ENCODE data around the gene CAMK2A. TPM values are rescaled to one million over a fixed set of nuclear protein-coding genes. Genes with fewer than 3 reads are reported as not detected.

The CAMK2A gene
- total and polyA plus RNA-seq, 11 donors: 3.2 to 26.0 (median 15.2) TPM

DNA sequence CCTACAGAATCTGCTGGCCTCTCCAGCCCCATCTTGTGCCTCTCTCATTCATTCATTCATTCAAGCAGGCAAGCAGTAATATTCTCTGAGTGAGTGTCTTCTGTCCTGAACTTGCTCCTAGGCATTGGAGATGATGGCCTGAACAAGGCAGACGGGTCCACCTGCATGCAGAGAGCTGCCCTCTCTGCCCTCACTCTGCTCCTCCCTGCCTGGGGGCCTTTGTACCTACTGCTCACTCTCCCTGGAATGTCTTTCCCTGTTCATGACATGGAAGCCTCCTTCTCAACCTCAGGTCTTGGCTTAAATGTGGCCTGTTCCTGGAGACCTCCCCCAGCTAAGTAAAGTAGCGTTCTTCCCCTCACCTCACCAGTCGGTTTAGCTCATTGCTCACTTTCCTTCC lies 116.4 kb downstream of the CAMK2A start:
- H3K27ac ChIP-seq: no peak overlapping the region
- peaks cover 0 to 16% (median 0%) of the 10 kb centered on the region in 12 donors for H3K4me1 ChIP-seq
- no peak for DNase-seq
- WGBS, 4 donors: 85 to 96% (median 88%) methylated on average over 3 of the region's 3 CpGs
- no peaks in the 10 kb centered on the region for H3K9me3 ChIP-seq
- intact Hi-C loops (cut with DNase I): no loop called here
- H3K27me3 ChIP-seq: peaks cover 0 to 20% (median 0%) of the 10 kb centered on the region in 9 donors
- no peak for ATAC-seq
- no peak overlapping the region for H3K4me3 ChIP-seq
- TF ChIP-seq POLR2A (IDR thresholded peaks at IDR 0.05) (no peak), CTCF (IDR thresholded peaks at IDR 0.05) (no peak)
- H3K36me3 ChIP-seq: no peaks in the 10 kb centered on the region

- WGBS, 4 donors: 84 to 90% (median 87%) methylated on average over 4 of the region's 4 CpGs
- no peaks in the 10 kb centered on the region for H3K36me3 ChIP-seq
- no peak for DNase-seq
- H3K9me3 ChIP-seq: no peaks in the 10 kb centered on the region
- TF ChIP-seq POLR2A (IDR thresholded peaks at IDR 0.05): no peak
- TF ChIP-seq CTCF (IDR thresholded peaks at IDR 0.05): no peak
- H3K27ac ChIP-seq: no peak overlapping the region
- intact Hi-C loops (cut with DNase I): no loop called here
- H3K4me3 ChIP-seq: no peak overlapping the region
- no peak for ATAC-seq
- peaks cover 0 to 16% (median 0%) of the 10 kb centered on the region in 12 donors for H3K4me1 ChIP-seq
- H3K27me3 ChIP-seq: peaks cover 0 to 26% (median under 1%) of the 10 kb centered on the region in 9 donors
Measured at GRCh38 chr5:150172556-150172955, 117.0 kb downstream of the CAMK2A start.

- intact Hi-C loops (cut with DNase I): no loop called here
- Histone ChIP-seq H3K4me3 (no peak overlapping the region), H3K27ac (no peak overlapping the region), H3K4me1 (peaks cover 0 to 16% (median 1%) of the 10 kb centered on the region in 12 donors), H3K36me3 (no peaks in the 10 kb centered on the region), H3K27me3 (peaks cover 0 to 30% (median 4%) of the 10 kb centered on the region in 9 donors), H3K9me3 (no peaks in the 10 kb centered on the region)
- ATAC-seq (no peak), DNase-seq (no peak)
- no peak for TF ChIP-seq CTCF (IDR thresholded peaks at IDR 0.05)
- 73 to 94% (median 78%) methylated on average over 1 of the region's 1 CpG for WGBS, 4 donors
Measured at GRCh38 chr5:150172145-150172544, 117.4 kb downstream of the CAMK2A start.

Other genes with a start within 250 kb of the CAMK2A start
- 100 to 1,000 TPM in 1 of 9 donors, 10 to 100 TPM in 6, 1 to 10 TPM in 2; 5.8 to 143 (median 12.0) TPM for gene CSF1R, start 203.2 kb downstream of the CAMK2A start, total RNA-seq
- 1 to 10 TPM; 5.0 to 5.6 TPM for gene CSF1R, start 203.2 kb downstream of the CAMK2A start, polyA plus RNA-seq
- 100 to 1,000 TPM in 3 of 9 donors, 10 to 100 TPM in 6; 28.3 to 112 (median 45.6) TPM for gene PDGFRB, start 133.9 kb downstream of the CAMK2A start, total RNA-seq
- gene PDGFRB, start 133.9 kb downstream of the CAMK2A start, polyA plus RNA-seq: 10 to 100 TPM; 27.6 to 53.1 TPM
- gene CDX1, start 123.0 kb downstream of the CAMK2A start, total RNA-seq: under 1 TPM in 2 of 9 donors, not detected in 7; 0.29 TPM
- gene CDX1, start 123.0 kb downstream of the CAMK2A start, polyA plus RNA-seq: under 1 TPM in 1 of 2 donors, not detected in 1; 0.17 TPM
- gene SLC6A7, start 99.7 kb downstream of the CAMK2A start, total RNA-seq: not detected
- not detected for gene SLC6A7, start 99.7 kb downstream of the CAMK2A start, polyA plus RNA-seq
- gene ARSI, start 13.1 kb upstream of the CAMK2A start, total RNA-seq: under 1 TPM in 7 of 9 donors, not detected in 2; 0.12 to 0.95 (median 0.35) TPM
- gene ARSI, start 13.1 kb upstream of the CAMK2A start, polyA plus RNA-seq: under 1 TPM in 1 of 2 donors, not detected in 1; 0.68 TPM
- gene TCOF1, start 67.9 kb upstream of the CAMK2A start, total RNA-seq: 10 to 100 TPM; 12.6 to 29.9 (median 16.0) TPM
- 10 to 100 TPM; 11.9 to 18.8 TPM for gene TCOF1, start 67.9 kb upstream of the CAMK2A start, polyA plus RNA-seq
- 1,000 to 10,000 TPM in 2 of 9 donors, 100 to 1,000 TPM in 7; 139 to 2,756 (median 300) TPM for gene CD74, start 123.1 kb upstream of the CAMK2A start, total RNA-seq
- 100 to 1,000 TPM; 147 to 208 TPM for gene CD74, start 123.1 kb upstream of the CAMK2A start, polyA plus RNA-seq
- 1,000 to 10,000 TPM; 1,031 to 1,428 (median 1,294) TPM for gene RPS14, start 160.0 kb upstream of the CAMK2A start, total RNA-seq
- 1,000 to 10,000 TPM; 1,822 to 3,474 TPM for gene RPS14, start 160.0 kb upstream of the CAMK2A start, polyA plus RNA-seq
- 100 to 1,000 TPM in 2 of 9 donors, 10 to 100 TPM in 7; 50.2 to 156 (median 68.5) TPM for gene NDST1, start 218.4 kb upstream of the CAMK2A start, total RNA-seq
- 10 to 100 TPM; 32.1 to 53.5 TPM for gene NDST1, start 218.4 kb upstream of the CAMK2A start, polyA plus RNA-seq